CD4-positive, alpha-beta T cell treated with Interleukin-21 for 1 hour (primary cell): Measurements from ENCODE around the gene CXADR.
"Not testable (repeated sequence)": the region's sequence is repeated elsewhere in the genome, so short reads cannot be mapped to it uniquely, and the experiment has no call there.

ENCODE experiments used
- DNase-seq: peaks from one replicate; pipeline ENCODE4 v3.0.0-alpha.2; 2020

CXADR gene

GRCh38 chr21:17506951-17507350 lies 5.9 kb upstream of the CXADR start:
- no peak for DNase-seq

GRCh38 chr21:17507591-17507990 lies 5.3 kb upstream of the CXADR start:
- DNase-seq: no peak

GRCh38 chr21:17513214-17514123 lies 626 bp downstream of the CXADR start:
- DNase-seq: peak; percentile 5

GRCh38 chr21:17514124-17514845 lies 1.4 kb downstream of the CXADR start:
- no peak for DNase-seq

- DNase-seq: not testable (repeated sequence)
Measured at GRCh38 chr21:17517008-17517407, 4.2 kb downstream of the CXADR start.

- DNase-seq: no peak
Measured at GRCh38 chr21:17519208-17519738, 6.4 kb downstream of the CXADR start.

GRCh38 chr21:17519965-17520609 lies 7.2 kb downstream of the CXADR start:
- no peak for DNase-seq

- no peak for DNase-seq
Measured at GRCh38 chr21:17523007-17523451, 10.2 kb downstream of the CXADR start.

GRCh38 chr21:17523979-17524494 lies 11.2 kb downstream of the CXADR start:
- DNase-seq: not testable (repeated sequence)

- DNase-seq: no peak
Measured at GRCh38 chr21:17524635-17525034, 11.8 kb downstream of the CXADR start.

- no peak for DNase-seq
Measured at GRCh38 chr21:17526776-17527175, 13.9 kb downstream of the CXADR start.

GRCh38 chr21:17527240-17527639 lies 14.4 kb downstream of the CXADR start:
- DNase-seq: no peak

GRCh38 chr21:17527711-17528110 lies 14.9 kb downstream of the CXADR start:
- DNase-seq: no peak

- no peak for DNase-seq
Measured at GRCh38 chr21:17529648-17530047, 16.8 kb downstream of the CXADR start.

GRCh38 chr21:17532292-17532691 lies 19.4 kb downstream of the CXADR start:
- no peak for DNase-seq

- DNase-seq: no peak
Measured at GRCh38 chr21:17536381-17536780, 23.5 kb downstream of the CXADR start.

- DNase-seq: no peak
Measured at GRCh38 chr21:17537299-17537698, 24.5 kb downstream of the CXADR start.

GRCh38 chr21:17538576-17538975 lies 25.7 kb downstream of the CXADR start:
- DNase-seq: no peak

GRCh38 chr21:17539323-17539722 lies 26.5 kb downstream of the CXADR start:
- no peak for DNase-seq

GRCh38 chr21:17539743-17540341 lies 27.0 kb downstream of the CXADR start:
- DNase-seq: no peak

GRCh38 chr21:17540530-17540929 lies 27.7 kb downstream of the CXADR start:
- no peak for DNase-seq

- no peak for DNase-seq
Measured at GRCh38 chr21:17542371-17543011, 29.6 kb downstream of the CXADR start.
